Retinal pigment epithelial cell (primary cell): ENCODE results near the gene FBXO31.

ENCODE experiments used
- DNase-seq: peaks from one replicate; pipeline ENCODE4 v3.0.0-alpha.2; 2010; ENCODE audit warnings: low read depth
- H3K4me3 ChIP-seq: 2 replicates; pipeline ENCODE4 v1.5.1; 2011; ENCODE audit warnings: mild to moderate bottlenecking, low read length, control low read depth, moderate library complexity
- CTCF ChIP-seq: conservative IDR thresholded peaks from 2 replicates; pipeline ENCODE4 v1.5.1; 2011; ENCODE audit warnings: low read depth, low read length, control low read depth, inconsistent platforms

The FBXO31 gene

DNA sequence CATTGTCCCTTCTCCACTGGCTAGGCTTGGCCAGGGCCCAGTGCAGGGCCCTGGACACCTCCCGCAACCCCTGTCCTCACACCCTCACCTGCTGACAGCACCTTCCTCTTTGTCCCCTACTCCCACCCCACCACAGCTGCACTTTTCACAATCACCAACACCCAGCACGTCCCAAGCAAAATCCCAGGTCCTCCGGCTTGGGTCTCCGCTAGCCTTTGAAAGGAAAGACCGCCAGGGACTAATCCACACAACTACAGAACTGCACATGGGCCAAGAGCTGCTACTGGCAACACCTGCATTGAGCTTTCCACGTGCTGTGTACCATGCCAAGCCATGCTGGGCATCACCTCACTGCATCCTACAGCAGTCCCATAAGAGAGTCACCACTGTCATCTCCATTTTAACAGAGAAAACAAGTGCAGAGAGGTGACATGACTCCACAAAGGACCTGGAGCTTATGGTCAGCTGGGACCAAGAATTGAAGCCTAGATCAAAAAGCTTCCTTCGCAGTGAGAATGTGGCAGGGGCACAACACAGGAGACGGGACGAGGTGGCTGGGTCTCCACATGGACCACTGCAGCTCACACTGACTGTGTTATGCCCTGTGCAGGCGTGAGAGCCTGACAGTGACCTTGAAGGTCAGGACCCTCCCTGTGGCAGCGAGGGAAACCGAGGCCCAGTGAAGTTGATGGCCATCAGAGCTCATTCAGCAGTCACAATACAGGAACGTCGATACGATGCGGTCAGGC is 22.5 kb downstream of the FBXO31 start:
- DNase-seq: no peak
- H3K4me3 ChIP-seq: no peak overlapping the region
- no peak for TF ChIP-seq CTCF

DNA sequence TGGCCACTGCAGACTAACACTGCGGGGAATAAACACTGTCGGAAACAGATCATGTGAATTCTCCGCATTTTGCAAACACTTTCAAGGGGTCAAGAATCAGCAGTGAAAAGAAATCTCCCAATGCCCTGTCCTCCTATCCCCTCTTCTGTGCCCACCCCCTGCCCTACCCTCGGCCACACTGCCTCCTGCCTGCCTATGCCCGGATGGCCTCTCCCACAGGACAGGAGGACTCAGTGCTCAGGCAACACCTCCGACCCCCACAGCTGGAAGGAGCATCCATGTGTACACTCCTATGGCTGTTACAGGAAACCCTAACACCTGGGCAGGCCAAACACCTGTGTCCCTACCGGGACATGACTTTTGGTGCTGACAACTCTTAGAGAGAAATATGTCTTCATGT is 24.5 kb downstream of the FBXO31 start:
- DNase-seq: no peak
- TF ChIP-seq CTCF: no peak
- no peak overlapping the region for H3K4me3 ChIP-seq

- TF ChIP-seq CTCF: no peak
- DNase-seq: no peak
- no peak overlapping the region for H3K4me3 ChIP-seq
Observed at GRCh38 chr16:87358696-87359095, 24.9 kb downstream of the FBXO31 start.

- TF ChIP-seq CTCF: no peak
- no peak for DNase-seq
- H3K4me3 ChIP-seq: no peak overlapping the region
Observed at GRCh38 chr16:87358250-87358649, 25.3 kb downstream of the FBXO31 start.

GRCh38 chr16:87356491-87356853 is 27.1 kb downstream of the FBXO31 start:
- no peak for DNase-seq
- no peak overlapping the region for H3K4me3 ChIP-seq
- TF ChIP-seq CTCF: no peak

DNA sequence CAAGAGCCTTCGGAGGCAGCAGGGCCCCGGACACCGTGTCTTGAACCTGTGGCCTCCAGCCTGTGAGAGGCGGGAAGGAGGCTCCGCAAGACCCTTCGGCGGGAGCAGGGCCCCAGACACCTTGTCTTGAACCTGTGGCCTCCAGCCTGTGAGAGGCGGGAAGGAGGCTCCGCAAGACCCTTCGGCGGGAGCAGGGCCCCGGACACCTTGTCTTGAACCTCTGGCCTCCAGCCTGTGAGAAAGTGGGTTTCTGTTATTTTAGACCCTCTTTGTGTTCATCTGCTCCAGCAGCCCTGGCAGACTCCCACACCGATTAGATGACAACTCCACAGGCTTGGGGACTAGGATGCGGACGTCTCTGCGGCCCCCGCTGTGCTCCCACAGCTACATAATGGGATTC is 30.0 kb downstream of the FBXO31 start:
- DNase-seq: no peak
- no peak for TF ChIP-seq CTCF
- no peak overlapping the region for H3K4me3 ChIP-seq

- TF ChIP-seq CTCF: no peak
- no peak for DNase-seq
- no peak overlapping the region for H3K4me3 ChIP-seq
Observed at GRCh38 chr16:87352818-87353217, 30.8 kb downstream of the FBXO31 start.
